ENCODE data around the gene MAGI2.

The MAGI2 gene

GRCh38 chr7:78684201-78684600 is 769.3 kb downstream of the MAGI2 start:
- H3K9me3 ChIP-seq (ENCODE audit: control insufficient read depth, low read length): no peaks in the 10 kb centered on the region
- H3K4me1 ChIP-seq (ENCODE audit: control insufficient read depth, insufficient read depth, low read length): peaks cover under 1% of the 10 kb centered on the region
- H3K27me3 ChIP-seq (replicated peaks; ENCODE audit: control insufficient read depth, insufficient read depth, low read length): no peaks in the 10 kb centered on the region
- no peak overlapping the region for H3K9ac ChIP-seq (ENCODE audit: low read length)
- no peak overlapping the region for H3K4me3 ChIP-seq (ENCODE audit: low read length)
- no peaks in the 10 kb centered on the region for H3K36me3 ChIP-seq (ENCODE audit: control insufficient read depth, insufficient read depth, low read length, severe bottlenecking)
- no peak for DNase-seq (ENCODE audit: low read depth)

GRCh38 chr7:78683566-78683965 is 769.9 kb downstream of the MAGI2 start:
- no peak overlapping the region for H3K4me3 ChIP-seq (ENCODE audit: low read length)

GRCh38 chr7:78679112-78679876 is 774.2 kb downstream of the MAGI2 start:
- no peaks in the 10 kb centered on the region for H3K36me3 ChIP-seq (ENCODE audit: control insufficient read depth, insufficient read depth, low read length, severe bottlenecking)
- H3K4me1 ChIP-seq (ENCODE audit: control insufficient read depth, insufficient read depth, low read length): no peaks in the 10 kb centered on the region
- H3K9me3 ChIP-seq (ENCODE audit: control insufficient read depth, low read length): no peaks in the 10 kb centered on the region
- DNase-seq (ENCODE audit: low read depth): no peak
- H3K9ac ChIP-seq (ENCODE audit: low read length): no peak overlapping the region
- H3K4me3 ChIP-seq (ENCODE audit: low read length): no peak overlapping the region
- H3K27me3 ChIP-seq (replicated peaks; ENCODE audit: control insufficient read depth, insufficient read depth, low read length): no peaks in the 10 kb centered on the region

More at GRCh38 chr7:78683566-78683965, 769.9 kb downstream of the MAGI2 start:
- no peak for DNase-seq (ENCODE audit: low read depth)
- Histone ChIP-seq H3K27me3 (replicated peaks; ENCODE audit: control insufficient read depth, insufficient read depth, low read length) (no peaks in the 10 kb centered on the region), H3K9me3 (ENCODE audit: control insufficient read depth, low read length) (no peaks in the 10 kb centered on the region), H3K9ac (ENCODE audit: low read length) (no peak overlapping the region), H3K4me1 (ENCODE audit: control insufficient read depth, insufficient read depth, low read length) (no peaks in the 10 kb centered on the region), H3K36me3 (ENCODE audit: control insufficient read depth, insufficient read depth, low read length, severe bottlenecking) (no peaks in the 10 kb centered on the region)

- H3K27me3 ChIP-seq (replicated peaks; ENCODE audit: control insufficient read depth, insufficient read depth, low read length): no peaks in the 10 kb centered on the region
- H3K36me3 ChIP-seq (ENCODE audit: control insufficient read depth, insufficient read depth, low read length, severe bottlenecking): no peaks in the 10 kb centered on the region
- H3K9ac ChIP-seq (ENCODE audit: low read length): no peak overlapping the region
- H3K4me1 ChIP-seq (ENCODE audit: control insufficient read depth, insufficient read depth, low read length): no peaks in the 10 kb centered on the region
- H3K4me3 ChIP-seq (ENCODE audit: low read length): no peak overlapping the region
- DNase-seq (ENCODE audit: low read depth): peak; percentile 7
- no peaks in the 10 kb centered on the region for H3K9me3 ChIP-seq (ENCODE audit: control insufficient read depth, low read length)
These were observed 776.1 kb downstream of the MAGI2 start for GRCh38 chr7:78677391-78677790.

GRCh38 chr7:78675511-78675910 is 778.0 kb downstream of the MAGI2 start:
- no peak overlapping the region for H3K9ac ChIP-seq (ENCODE audit: low read length)
- no peaks in the 10 kb centered on the region for H3K27me3 ChIP-seq (replicated peaks; ENCODE audit: control insufficient read depth, insufficient read depth, low read length)

GRCh38 chr7:78673272-78673671 is 780.2 kb downstream of the MAGI2 start:
- Histone ChIP-seq H3K27me3 (replicated peaks; ENCODE audit: control insufficient read depth, insufficient read depth, low read length) (no peaks in the 10 kb centered on the region), H3K9me3 (ENCODE audit: control insufficient read depth, low read length) (no peaks in the 10 kb centered on the region), H3K36me3 (ENCODE audit: control insufficient read depth, insufficient read depth, low read length, severe bottlenecking) (no peaks in the 10 kb centered on the region), H3K4me3 (ENCODE audit: low read length) (no peak overlapping the region), H3K4me1 (ENCODE audit: control insufficient read depth, insufficient read depth, low read length) (no peaks in the 10 kb centered on the region), H3K9ac (ENCODE audit: low read length) (no peak overlapping the region)
- no peak for DNase-seq (ENCODE audit: low read depth)

More at GRCh38 chr7:78675511-78675910, 778.0 kb downstream of the MAGI2 start:
- Histone ChIP-seq H3K4me1 (ENCODE audit: control insufficient read depth, insufficient read depth, low read length) (no peaks in the 10 kb centered on the region), H3K9me3 (ENCODE audit: control insufficient read depth, low read length) (no peaks in the 10 kb centered on the region), H3K36me3 (ENCODE audit: control insufficient read depth, insufficient read depth, low read length, severe bottlenecking) (no peaks in the 10 kb centered on the region), H3K4me3 (ENCODE audit: low read length) (no peak overlapping the region)
- no peak for DNase-seq (ENCODE audit: low read depth)

GRCh38 chr7:78662939-78663338 is 790.5 kb downstream of the MAGI2 start:
- no peak for DNase-seq (ENCODE audit: low read depth)
- Histone ChIP-seq H3K9ac (ENCODE audit: low read length) (no peak overlapping the region), H3K4me3 (ENCODE audit: low read length) (no peak overlapping the region), H3K4me1 (ENCODE audit: control insufficient read depth, insufficient read depth, low read length) (no peaks in the 10 kb centered on the region), H3K36me3 (ENCODE audit: control insufficient read depth, insufficient read depth, low read length, severe bottlenecking) (no peaks in the 10 kb centered on the region), H3K9me3 (ENCODE audit: control insufficient read depth, low read length) (no peaks in the 10 kb centered on the region), H3K27me3 (replicated peaks; ENCODE audit: control insufficient read depth, insufficient read depth, low read length) (no peaks in the 10 kb centered on the region)

GRCh38 chr7:78649976-78650375 is 803.5 kb downstream of the MAGI2 start:
- no peaks in the 10 kb centered on the region for H3K27me3 ChIP-seq (replicated peaks; ENCODE audit: control insufficient read depth, insufficient read depth, low read length)
- DNase-seq (ENCODE audit: low read depth): no peak
- H3K36me3 ChIP-seq (ENCODE audit: control insufficient read depth, insufficient read depth, low read length, severe bottlenecking): no peaks in the 10 kb centered on the region
- H3K9ac ChIP-seq (ENCODE audit: low read length): no peak overlapping the region
- H3K4me1 ChIP-seq (ENCODE audit: control insufficient read depth, insufficient read depth, low read length): no peaks in the 10 kb centered on the region
- no peaks in the 10 kb centered on the region for H3K9me3 ChIP-seq (ENCODE audit: control insufficient read depth, low read length)
- no peak overlapping the region for H3K4me3 ChIP-seq (ENCODE audit: low read length)

- H3K9ac ChIP-seq (ENCODE audit: low read length): no peak overlapping the region
- no peak for DNase-seq (ENCODE audit: low read depth)
- no peaks in the 10 kb centered on the region for H3K4me1 ChIP-seq (ENCODE audit: control insufficient read depth, insufficient read depth, low read length)
- no peak overlapping the region for H3K4me3 ChIP-seq (ENCODE audit: low read length)
- no peaks in the 10 kb centered on the region for H3K36me3 ChIP-seq (ENCODE audit: control insufficient read depth, insufficient read depth, low read length, severe bottlenecking)
- no peaks in the 10 kb centered on the region for H3K9me3 ChIP-seq (ENCODE audit: control insufficient read depth, low read length)
- H3K27me3 ChIP-seq (replicated peaks; ENCODE audit: control insufficient read depth, insufficient read depth, low read length): no peaks in the 10 kb centered on the region
These were observed 804.2 kb downstream of the MAGI2 start for GRCh38 chr7:78649236-78649635.

GRCh38 chr7:78642751-78643150 is 810.7 kb downstream of the MAGI2 start:
- DNase-seq (ENCODE audit: low read depth): no peak
- H3K36me3 ChIP-seq (ENCODE audit: control insufficient read depth, insufficient read depth, low read length, severe bottlenecking): no peaks in the 10 kb centered on the region
- H3K4me3 ChIP-seq (ENCODE audit: low read length): no peak overlapping the region
- H3K4me1 ChIP-seq (ENCODE audit: control insufficient read depth, insufficient read depth, low read length): no peaks in the 10 kb centered on the region
- H3K9me3 ChIP-seq (ENCODE audit: control insufficient read depth, low read length): no peaks in the 10 kb centered on the region
- H3K9ac ChIP-seq (ENCODE audit: low read length): no peak overlapping the region
- H3K27me3 ChIP-seq (replicated peaks; ENCODE audit: control insufficient read depth, insufficient read depth, low read length): no peaks in the 10 kb centered on the region

- Histone ChIP-seq H3K9me3 (ENCODE audit: control insufficient read depth, low read length) (no peaks in the 10 kb centered on the region), H3K9ac (ENCODE audit: low read length) (no peak overlapping the region), H3K27me3 (replicated peaks; ENCODE audit: control insufficient read depth, insufficient read depth, low read length) (no peaks in the 10 kb centered on the region), H3K4me3 (ENCODE audit: low read length) (no peak overlapping the region), H3K4me1 (ENCODE audit: control insufficient read depth, insufficient read depth, low read length) (peaks cover 2% of the 10 kb centered on the region), H3K36me3 (ENCODE audit: control insufficient read depth, insufficient read depth, low read length, severe bottlenecking) (no peaks in the 10 kb centered on the region)
- no peak for DNase-seq (ENCODE audit: low read depth)
These were observed 815.1 kb downstream of the MAGI2 start for GRCh38 chr7:78638364-78638763.

GRCh38 chr7:78636727-78637126 is 816.7 kb downstream of the MAGI2 start:
- Histone ChIP-seq H3K4me3 (ENCODE audit: low read length) (no peak overlapping the region), H3K36me3 (ENCODE audit: control insufficient read depth, insufficient read depth, low read length, severe bottlenecking) (no peaks in the 10 kb centered on the region), H3K9ac (ENCODE audit: low read length) (no peak overlapping the region), H3K27me3 (replicated peaks; ENCODE audit: control insufficient read depth, insufficient read depth, low read length) (no peaks in the 10 kb centered on the region), H3K9me3 (ENCODE audit: control insufficient read depth, low read length) (no peaks in the 10 kb centered on the region), H3K4me1 (ENCODE audit: control insufficient read depth, insufficient read depth, low read length) (peaks cover 2% of the 10 kb centered on the region)
- no peak for DNase-seq (ENCODE audit: low read depth)

Measured in adipocyte (in vitro differentiated cells).